22Rv1 (cell line): ENCODE results near the gene CTDSPL.

Source experiments
- ZFX ChIP-seq: fragments of 450-650 bp; IDR thresholded peaks from 2 replicates; pipeline ENCODE4 v1.6.1; 2017; ENCODE audit warnings: antibody characterized with exemption, borderline replicate concordance
- TF ChIP-seq, protein P1 (sequence below): fragments of 450-650 bp; IDR thresholded peaks from 2 replicates; pipeline ENCODE4 v1.5.1; 2017; ENCODE audit warnings: mild to moderate bottlenecking

DNA sequence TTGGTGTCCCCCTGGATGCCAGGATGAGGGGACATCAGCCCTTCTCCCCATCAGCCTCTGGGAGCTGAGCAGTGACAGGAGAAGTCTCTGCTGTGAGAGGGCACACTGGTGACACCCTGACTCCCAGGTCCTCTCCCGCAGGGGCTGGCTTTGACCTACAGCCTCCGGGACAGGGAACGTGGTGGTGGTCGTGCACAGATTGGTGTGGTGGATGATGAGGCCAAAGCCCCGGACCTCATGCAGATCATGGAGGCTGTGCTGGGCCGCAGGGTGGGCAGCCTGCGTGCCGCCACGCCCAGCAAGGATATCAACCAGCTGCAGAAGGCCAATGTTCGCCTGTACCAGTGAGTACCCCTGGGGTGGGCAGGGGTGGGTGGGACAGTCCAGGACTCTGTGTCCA lies 135.7 kb downstream of the CTDSPL start:
- TF ChIP-seq, protein P1, sequence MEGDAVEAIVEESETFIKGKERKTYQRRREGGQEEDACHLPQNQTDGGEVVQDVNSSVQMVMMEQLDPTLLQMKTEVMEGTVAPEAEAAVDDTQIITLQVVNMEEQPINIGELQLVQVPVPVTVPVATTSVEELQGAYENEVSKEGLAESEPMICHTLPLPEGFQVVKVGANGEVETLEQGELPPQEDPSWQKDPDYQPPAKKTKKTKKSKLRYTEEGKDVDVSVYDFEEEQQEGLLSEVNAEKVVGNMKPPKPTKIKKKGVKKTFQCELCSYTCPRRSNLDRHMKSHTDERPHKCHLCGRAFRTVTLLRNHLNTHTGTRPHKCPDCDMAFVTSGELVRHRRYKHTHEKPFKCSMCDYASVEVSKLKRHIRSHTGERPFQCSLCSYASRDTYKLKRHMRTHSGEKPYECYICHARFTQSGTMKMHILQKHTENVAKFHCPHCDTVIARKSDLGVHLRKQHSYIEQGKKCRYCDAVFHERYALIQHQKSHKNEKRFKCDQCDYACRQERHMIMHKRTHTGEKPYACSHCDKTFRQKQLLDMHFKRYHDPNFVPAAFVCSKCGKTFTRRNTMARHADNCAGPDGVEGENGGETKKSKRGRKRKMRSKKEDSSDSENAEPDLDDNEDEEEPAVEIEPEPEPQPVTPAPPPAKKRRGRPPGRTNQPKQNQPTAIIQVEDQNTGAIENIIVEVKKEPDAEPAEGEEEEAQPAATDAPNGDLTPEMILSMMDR = no peak
- no peak for TF ChIP-seq ZFX
